HG03139 (cell line): ENCODE measurements around the gene FADS6.
"Not testable (repeated sequence)": the region's sequence is repeated elsewhere in the genome, so short reads cannot be mapped to it uniquely, and the experiment has no call there.

Experiments used
- ATAC-seq: cut with Tn5 transposase; IDR thresholded peaks from one replicate; pipeline ENCODE4 v1.9.1; 2021; ENCODE audit not compliant: unreplicated experiment

The FADS6 gene

DNA sequence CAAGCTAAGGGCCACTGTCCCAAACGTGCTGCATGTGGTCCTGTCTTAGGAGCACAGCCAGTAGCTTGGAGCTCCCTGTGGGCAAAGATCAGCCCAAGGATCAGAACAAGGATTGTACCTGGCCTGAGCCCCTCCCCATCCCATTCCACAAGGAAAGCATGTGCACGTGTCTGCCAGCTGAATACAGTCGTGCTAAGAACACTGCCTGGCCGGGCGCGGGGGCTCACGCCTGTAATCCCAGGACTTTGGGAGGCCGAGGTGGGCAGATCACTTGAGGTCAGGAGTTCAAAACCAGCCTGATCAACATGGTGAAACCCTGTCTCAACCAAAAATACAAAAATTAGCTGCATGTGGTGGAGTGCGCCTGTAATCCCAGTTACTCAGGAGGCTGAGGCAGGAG is 23.4 kb downstream of the FADS6 start:
- ATAC-seq: not testable (repeated sequence)

DNA sequence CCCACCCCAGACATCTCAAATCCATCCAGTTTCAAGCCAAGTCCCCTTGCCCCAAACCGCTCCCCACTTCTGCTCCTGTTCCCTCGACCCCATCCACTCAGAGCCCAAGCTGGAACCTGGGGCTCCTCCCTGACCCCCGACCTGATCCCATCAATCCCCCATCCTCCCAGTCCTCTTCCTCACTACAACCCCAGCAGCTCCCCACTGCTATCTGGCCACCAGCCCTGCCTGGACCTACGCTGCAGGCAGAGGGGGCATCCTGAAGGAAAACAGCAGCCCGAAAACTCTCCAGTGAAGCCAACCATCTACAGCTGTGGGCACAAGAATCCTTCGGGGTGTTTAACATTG is 24.6 kb downstream of the FADS6 start:
- no peak for ATAC-seq

DNA sequence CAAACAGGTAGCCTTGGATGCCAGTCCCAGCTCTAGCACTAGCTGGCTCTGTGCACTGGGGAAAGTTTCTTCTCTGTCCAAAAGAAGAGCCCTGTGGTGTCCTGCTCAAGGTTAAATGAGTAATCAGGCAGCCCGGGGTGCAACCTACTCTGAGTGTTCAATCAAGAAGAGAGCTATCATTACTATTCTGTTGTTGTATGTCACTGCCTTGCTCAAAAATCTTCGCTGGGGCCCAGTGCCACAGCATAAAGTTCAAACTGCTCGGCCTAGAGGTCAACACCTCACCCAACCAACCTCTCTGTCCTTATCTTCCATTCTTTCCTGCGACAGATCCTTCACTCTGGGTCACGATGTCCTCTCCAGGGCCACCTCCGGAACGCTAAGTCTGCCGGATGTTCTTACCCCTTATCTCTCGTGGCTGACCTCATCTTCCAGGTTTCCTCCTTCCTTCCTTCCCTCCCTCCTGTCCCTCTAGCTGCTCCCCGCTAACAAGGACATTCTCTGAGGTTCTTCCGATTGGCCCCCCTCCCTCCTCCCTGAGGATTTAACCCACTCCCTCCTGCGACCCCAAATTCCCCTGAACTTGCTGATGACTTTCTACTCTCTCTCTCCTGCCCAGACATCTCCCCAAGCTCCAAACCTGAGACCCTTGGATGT is 25.1 kb downstream of the FADS6 start:
- no peak for ATAC-seq

DNA sequence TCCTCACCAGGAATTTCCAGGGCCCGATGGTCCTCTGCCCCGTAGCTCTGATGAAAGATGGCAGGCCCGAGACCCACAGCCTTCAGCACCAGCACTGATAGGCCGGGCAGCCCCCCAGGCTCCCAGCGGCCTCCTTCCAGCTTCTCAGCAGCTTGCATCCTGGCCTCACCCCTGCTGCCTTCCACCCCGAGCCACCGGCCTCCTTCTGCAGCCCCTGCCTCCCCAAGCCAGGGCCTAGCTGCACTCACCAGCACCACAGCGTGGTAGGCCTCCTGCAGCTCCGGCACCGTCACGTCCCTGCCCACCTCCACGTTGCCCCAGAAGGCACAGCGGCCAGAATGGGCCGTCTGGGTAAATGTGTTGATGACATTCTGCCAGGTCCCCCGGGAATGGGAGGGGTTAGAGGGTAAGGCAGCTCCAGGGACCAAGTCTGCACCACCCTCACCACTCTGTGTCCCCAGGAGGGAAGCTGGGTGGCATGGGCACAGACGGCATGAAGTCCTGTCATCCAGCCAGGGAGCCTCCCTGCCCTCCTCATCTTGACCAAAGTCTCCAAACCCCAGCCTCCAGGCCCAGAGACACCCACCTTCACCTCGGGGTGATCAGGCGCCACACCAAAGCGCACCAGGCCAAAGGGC is 27.1 kb downstream of the FADS6 start:
- ATAC-seq: no peak

DNA sequence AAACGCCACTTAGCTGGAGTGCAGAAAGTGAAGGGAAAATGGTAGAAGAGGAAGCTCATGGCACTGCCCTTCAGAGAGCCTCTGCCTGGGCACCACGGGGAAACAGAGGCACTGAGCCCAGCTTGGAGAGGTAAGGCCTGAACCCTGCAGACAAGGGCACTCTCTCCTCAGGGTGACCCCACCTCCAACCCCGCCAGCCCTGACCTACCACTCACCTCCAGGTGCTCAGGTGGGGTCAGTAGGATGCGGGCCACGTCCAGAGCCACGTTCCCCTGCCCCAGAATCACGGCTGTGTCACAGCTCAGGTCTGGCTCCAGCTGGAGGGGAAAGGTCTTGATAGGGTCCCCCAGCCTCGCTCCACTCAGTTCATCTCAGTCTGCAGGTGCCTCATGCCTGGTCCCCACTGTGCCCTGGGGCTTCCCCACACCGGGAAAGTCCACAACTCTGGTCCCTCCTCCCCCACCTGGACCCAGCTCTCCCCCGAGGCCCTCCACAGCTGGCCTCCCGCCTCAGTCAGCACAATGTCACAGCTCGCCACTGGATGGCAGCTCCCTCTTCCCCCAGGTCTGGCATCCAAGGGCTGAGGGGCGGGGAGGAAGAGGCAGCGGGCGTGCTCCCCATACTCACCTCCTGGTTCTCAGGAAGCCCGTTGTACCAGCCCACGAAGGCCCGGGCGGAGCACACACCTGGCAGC is 27.8 kb downstream of the FADS6 start:
- no peak for ATAC-seq

DNA sequence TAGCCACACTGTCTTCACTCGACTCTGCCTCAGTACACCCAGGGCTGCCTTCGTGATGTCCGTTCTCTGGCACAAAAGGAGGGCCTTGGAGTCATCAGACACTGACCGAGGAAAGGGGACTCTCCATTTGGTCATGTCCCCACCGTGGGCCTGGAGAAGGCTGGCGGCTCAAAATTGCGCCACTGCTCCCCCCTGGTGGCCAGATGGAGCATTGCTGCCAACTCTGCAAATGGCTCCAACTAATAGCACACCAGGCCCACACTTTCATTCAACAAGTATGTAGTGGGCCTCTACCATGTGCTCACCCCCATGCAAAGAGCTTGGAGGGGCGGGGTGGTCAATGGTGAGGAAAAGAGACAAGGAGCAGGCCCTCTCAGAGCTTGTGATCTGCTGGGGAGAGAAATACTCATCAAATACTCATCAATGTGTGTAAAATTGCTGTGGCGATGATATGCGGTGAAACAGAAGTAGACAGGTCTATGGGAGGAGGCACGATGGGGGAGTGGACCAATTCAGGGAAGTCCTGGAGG is 28.5 kb downstream of the FADS6 start:
- no peak for ATAC-seq

DNA sequence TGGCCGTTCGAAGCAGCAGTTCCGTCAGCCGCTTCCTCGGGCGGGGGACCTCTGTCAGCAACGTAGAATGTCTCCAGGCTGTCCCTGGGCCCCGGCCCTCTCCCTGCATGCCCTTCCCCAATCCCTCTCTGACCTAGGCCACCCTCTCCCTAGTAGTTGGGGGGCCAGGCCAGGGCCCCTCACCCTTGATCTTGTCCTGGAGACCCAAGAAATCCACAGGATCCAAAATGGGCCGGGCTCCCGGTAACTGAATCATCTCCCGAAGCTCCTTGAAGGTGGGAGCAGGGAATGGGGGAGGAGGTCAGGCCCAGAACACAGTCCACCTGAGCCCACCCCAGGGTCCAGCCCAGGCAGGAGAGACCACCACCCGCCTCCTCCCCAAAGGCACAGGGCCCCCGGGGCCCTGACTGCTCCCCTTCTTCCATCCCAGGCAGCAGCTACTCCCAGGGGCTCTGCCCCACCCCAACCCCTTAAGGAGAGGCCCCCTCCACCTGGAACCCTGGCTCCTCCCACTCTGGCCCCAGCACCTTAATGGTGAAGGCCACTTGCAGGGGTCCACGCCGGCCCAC is 29.1 kb downstream of the FADS6 start:
- ATAC-seq: no peak

DNA sequence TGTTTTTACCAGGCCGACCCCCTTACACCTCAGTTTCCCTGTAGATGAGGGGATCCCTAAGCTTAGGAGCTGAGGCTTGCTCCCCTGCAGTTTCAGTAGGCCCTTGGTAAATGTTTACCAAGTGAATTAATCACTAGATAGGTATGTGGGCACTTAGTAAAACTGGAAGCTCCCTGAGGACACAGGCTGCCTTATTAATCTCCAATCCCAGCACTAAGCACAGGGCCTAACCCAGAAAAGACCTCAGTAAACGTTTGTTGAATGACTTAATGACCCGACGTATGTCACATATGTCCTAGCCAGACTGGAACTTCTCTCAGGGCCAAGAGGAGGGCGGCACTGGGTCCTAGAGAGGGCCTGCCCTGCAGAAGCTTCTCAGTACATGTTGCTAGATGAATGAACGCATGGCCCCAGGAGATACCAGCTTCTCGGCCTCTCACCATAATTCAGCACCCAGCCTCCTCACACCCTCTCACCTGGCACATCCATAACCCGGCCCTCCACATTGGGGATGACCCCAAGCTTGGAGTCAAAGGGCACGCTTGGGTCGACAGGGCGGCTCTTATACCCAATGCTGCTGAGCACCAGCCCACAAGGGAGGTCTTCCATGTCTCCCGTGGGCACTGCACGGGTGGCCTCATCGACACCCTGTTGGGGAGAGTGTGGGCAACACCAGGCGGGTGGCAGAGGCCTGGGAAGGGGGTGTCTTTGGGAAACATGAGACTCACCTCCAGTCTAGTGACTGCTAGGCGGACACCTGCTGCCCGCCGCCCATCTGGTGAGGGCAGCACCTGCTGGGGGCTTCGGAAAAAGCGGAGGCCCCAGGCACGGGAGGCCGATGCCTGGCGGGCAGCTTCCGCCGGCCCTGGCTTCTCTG is 29.8 kb downstream of the FADS6 start:
- no peak for ATAC-seq

DNA sequence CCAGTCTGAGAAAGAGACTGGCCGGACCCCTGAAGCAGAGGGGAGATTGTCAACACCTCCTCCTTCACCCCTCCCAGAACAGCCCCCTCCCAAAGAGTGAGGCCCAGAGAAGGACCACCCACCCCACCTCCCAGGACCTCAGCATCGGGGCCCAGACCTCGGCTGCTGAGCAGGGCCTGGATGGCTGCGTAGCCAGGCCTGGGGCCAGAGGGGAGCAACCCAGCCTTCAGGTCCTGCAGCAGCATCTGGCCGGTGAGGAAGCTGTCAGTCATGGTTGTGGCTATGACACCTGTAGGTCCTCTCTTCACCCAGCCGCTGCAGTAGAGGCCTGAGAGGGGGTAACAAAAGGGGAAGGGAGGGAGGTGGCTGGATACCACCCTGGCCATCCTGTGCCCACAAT is 30.5 kb downstream of the FADS6 start:
- ATAC-seq: no peak

DNA sequence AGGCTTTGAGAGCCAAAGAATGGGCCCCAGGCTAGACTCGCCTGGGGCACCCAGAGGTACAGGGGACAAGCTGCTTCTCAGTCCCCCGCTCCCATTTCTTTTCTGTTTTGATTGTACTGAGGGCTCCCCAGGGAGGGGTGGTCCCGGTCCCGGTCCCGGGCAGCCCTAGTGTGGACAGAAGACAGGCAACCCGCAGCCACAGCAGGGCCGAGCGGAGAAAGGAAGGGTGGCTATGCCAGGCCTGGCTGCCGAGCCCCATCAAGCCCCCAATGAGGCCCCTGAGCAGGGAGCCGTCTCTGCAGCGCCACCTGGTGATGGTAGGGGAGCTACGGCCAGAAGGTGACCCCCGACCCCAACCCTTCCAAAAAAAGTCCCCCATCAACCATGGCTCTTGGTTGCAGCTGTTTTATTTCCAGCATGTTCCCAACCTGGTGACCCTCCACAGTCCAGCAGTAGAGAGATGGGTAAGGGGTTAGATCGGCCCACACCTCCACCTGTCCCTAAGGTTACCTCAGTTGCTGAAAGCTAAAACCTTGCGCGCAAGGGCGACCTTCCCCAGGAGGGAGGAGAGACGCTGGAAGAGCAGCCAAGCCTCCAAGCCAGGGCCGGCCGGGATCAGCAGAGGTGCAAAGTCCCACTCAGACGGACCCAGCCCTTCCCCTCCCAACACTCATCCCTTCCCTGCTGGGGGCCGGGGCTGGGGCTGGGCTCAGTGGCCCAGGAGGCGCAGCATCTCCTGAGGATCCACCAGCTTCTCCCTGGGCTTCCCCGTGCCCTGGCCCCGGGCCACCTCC is 31.1 kb downstream of the FADS6 start:
- ATAC-seq: no peak

DNA sequence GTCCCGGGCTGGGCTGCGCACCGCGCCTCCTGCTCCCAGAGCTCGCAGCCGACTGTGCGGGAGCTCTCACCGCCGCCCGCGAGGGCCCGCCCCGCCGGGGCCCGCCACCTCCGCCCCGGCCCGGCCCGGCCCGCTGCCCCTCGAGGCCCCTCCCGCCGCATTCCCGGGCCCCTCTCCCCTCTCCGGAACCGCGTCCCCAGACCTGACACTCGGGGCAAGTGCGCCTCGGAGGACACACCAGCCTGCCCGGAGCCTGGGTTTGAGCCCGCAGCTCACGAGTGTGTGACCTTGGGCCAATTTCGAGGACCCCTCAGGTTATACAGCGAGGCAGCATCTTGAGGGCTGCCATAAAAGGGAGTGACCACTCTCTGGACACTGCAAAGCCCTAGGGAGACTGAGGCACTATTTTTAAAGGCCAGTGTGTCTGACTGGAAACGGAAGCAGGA is 31.7 kb downstream of the FADS6 start:
- ATAC-seq: no peak

DNA sequence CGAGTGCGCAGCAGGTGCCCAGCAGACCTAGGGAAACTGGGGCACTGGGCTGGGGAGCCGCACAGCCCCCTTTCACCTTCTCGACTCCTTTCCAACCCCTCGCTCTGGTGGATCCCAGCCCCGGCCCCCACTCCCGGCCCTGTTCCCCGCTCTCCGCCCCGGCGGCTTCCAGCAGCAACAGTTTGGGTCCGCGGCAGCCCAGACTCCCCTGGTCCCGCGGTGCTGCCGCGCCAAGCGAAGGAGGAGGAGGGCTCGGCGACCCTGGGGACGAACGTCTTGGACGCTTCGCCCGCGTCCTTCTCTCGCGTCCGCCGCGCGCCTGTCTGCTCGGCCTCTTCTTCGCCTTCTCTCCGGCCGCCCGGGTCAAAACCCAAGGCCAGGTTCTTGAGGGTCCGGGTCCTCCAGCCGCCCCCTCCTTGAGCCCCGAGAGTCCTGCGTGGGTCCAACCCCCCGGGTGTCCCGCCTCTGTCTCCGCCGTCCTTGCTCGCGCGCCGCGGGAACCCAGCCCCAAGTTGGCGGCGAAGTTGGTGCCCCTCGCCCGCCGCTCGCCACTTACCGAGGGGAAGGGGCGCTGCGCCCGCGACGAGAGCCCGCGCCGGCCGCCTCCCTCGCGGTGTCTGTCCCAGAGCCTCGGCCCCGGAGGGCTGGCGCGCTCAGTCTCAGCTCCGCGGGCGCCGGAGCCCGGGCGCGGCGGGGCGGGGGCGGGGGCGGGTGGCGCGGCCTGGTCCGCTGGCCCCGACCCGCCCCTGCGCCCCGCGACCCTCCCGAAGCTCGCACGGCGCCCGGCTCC is 32.4 kb downstream of the FADS6 start:
- no peak for ATAC-seq

DNA sequence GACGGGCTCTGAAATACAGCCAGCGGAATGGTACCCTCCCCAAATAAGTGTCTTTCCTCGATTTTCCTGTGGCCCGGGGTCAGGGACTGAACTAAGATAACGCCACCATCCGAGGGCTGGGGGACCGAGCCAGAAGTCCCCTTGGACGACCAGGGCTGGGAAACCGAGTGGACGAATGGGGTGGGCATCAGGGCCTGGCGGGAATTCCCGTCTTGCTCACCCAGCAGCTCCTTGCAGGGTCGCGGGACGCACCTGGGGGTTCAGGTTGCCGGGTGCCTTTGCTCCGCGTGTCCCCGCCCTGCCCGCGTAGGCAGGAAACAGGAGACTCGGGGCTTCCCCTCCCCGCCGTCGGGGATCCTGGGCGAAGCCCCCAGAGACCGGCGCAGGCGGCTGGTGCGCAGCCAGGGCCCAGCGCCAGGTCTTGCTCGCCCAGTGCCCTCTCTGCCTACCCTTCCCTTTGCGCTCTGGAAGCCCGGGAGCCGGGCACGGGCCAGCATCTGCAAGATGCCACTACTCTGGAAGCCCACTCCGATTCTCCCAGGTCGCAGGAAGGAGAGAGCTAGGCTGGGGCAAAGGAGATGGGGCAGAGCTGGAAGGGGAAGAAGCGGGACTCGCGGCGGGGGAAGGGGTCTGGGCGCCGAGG is 33.1 kb downstream of the FADS6 start:
- no peak for ATAC-seq

DNA sequence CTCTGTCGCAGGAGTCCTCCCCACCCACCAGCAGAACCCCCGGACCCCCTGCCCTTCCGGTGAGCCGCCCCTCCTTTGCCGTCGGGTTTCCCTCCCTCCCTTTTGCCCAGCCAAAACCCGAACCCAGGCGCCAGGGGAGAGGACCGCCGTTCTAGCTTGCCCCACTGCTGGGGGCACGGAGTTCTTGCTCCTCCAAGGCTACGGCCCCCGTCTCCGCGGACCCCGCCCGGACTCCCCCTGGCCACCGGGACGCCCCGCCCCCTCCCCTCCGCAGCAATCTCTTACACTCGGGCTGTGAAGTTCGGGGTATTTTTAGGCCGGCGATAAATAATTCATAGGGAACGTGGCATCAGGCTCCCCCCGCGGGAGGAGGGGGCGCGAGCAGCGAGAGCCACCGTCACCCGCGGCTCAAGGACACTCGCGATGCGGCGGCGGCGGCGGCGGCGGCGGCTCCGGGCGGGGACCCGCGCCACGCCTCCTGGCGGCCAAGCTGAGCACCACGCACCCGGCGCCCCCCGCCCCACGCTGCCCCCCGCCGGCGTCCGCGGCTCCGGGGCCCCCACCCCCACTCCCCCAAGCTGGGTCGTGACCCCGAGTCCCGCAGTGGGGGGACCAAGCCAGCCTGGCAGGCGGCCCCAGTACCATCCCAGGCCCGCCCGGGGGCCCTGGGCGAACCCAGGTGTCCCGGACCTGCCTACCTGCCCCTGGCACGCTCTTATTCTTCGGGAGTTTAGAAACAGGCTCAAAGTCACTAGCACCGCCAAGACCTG is 33.8 kb downstream of the FADS6 start, which contains the start of gene GRIN2C:
GRIN2C (minus strand) TSS at position 427 of the 770 bp plus-strand sequence. CDS start 4,793 bp downstream, outside the sequence.
- ATAC-seq: no peak

DNA sequence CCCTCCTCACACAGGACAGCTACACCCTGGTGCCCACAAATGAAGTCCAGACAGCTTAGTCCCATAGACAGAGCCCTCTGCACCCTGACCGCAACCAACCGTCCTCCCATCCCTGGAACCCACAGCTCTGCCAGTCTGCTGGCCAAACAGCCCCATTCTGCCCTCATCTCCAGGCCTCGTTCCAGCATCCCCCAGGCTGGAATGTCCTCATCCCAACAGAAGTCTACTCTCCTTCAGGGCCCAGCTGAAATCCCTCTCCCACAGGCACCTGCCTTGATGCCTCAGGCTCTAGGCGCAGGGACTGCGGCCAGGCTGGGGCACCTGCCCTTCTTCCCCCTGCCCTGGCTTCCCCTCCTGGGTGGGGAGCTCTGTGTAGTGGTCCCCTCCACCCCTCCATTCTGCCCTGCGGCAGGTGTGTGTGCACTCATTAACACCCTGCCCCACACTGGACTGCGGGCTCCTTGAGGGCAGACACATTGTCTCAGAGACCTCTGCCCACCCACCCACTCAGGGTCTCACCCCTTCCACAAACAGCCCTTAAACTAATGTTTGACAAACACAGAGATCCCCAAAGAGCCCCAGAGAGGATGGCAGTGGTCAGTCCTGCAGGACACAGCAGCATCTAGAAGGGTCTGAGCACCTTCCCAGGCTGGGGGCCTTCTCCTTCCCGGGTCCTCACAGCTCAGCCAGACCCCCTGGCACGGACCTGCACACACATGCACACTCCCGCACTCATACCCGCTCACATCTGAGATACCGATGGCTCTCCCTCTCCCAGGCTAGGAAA is 34.6 kb downstream of the FADS6 start:
- no peak for ATAC-seq

DNA sequence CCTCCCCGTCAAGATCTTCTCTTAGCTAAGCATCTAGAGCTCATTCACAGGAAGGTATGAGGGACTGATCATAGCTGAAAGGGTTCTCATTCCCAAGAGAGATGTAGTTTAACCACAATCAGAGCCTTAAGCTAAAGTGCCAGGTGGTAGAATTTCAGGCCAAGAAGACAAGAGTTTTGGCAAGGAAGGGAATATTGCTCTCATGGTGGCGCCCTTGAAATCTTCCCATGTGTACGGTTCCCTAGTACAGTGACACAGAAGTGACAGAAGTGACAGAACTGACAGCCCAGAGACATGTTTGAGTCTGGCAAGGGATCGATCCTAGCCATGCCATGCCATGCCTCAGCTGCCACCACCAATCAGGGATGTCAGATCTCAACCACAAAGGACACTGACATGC is 36.2 kb downstream of the FADS6 start:
- no peak for ATAC-seq

DNA sequence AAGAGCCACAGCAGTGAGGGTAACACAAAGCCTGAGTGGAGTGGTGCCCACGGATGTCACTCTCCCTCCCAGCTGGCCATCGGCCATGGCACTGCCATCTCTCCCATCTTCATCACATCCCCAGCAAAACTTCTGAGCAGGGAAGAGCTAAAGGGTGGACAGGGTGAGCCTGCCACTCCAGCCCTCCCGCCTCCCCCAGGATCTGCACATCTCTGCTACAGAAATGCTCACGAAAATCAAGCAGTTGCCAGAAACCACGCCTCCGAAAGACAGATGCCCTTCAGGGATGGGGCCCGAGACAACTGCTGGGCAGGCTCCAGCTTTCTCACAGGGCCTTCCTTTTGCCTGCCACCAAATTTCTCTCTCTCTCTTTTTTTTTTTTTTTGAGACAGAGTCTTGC is 37.3 kb downstream of the FADS6 start:
- no peak for ATAC-seq
